Endothelial cell of umbilical vein (primary cell): ENCODE measurements around the gene CTDSPL. TPM values are rescaled to one million over a fixed set of nuclear protein-coding genes. Genes with fewer than 3 reads are reported as not detected.

Experiments
- BruUV-seq: library from RNA; stranded (reverse); fragments of 400-500 nt; replicated peaks from 2 replicates; lab custom pipeline; 2021; lab: Mats Ljungman, UMichigan
- CTCF ChIA-PET: fragments of 300-600, 350-600 bp; sonication (Branson Sonifier 250); formaldehyde crosslinking; loops from one replicate; lab custom pipeline; 2021; ENCODE audit warnings: antibody characterized with exemption, inconsistent platforms; lab: Charles Lee
- POLR2A ChIA-PET: fragments of 300-600, 350-600 bp; sonication (Branson Sonifier 250); formaldehyde crosslinking; loops from one replicate; lab custom pipeline; 2021; ENCODE audit warnings: antibody characterized with exemption, inconsistent platforms; lab: Charles Lee
- DNase-seq: peaks from one replicate; pipeline ENCODE4 v3.0.0-alpha.2; 2011; ENCODE audit warnings: low read depth, low spot score
- FAIRE-seq: peaks from 2 replicates; lab custom pipeline; 2011; peaks lifted over from hg19 to GRCh38; lab: Jason Lieb, UNC
- H2AFZ ChIP-seq: 2 replicates; pipeline ENCODE4 v1.6.0; 2012; ENCODE audit warnings: low read depth, low read length, control low read depth, inconsistent platforms
- H3K27ac ChIP-seq: 2 replicates; pipeline ENCODE4 v1.5.1; 2011; ENCODE audit warnings: low read depth, mild to moderate bottlenecking, control low read depth, low read length, moderate library complexity; ENCODE audit not compliant: insufficient read depth
- H3K27me3 ChIP-seq, 2 experiments: 2 replicates each; pipeline versions ENCODE4 v1.6.0 to v1.6.1; 2011; ENCODE audit warnings: low read length in 2 of 2, mixed read lengths in 1 of 2; ENCODE audit not compliant: control insufficient read depth in 2 of 2, insufficient read depth in 2 of 2
- H3K36me3 ChIP-seq, 2 experiments: 2 replicates in 1 of 2; 3 replicates in 1 of 2; pipeline ENCODE4 v1.5.1; 2011; ENCODE audit warnings: low read length in 2 of 2, mild to moderate bottlenecking in 1 of 2, moderate library complexity in 1 of 2; ENCODE audit not compliant: control insufficient read depth in 2 of 2, insufficient read depth in 2 of 2; ENCODE audit errors: extremely low read depth in 1 of 2
- H3K4me1 ChIP-seq: 3 replicates; pipeline ENCODE4 v1.5.1; 2011; ENCODE audit warnings: mild to moderate bottlenecking, low read length; ENCODE audit not compliant: control insufficient read depth, insufficient read depth; ENCODE audit errors: extremely low read depth
- H3K4me2 ChIP-seq: 2 replicates; pipeline ENCODE4 v1.6.1; 2011; ENCODE audit warnings: low read length, control low read depth, mixed read lengths; ENCODE audit not compliant: insufficient read depth
- H3K4me3 ChIP-seq, 3 experiments: fragments of 200-600 bp in 1 of 3; sonication (generic), shearing (Covaris generic) in 1 of 3; replicated peaks in 1 of 3; 2 replicates each; pipeline ENCODE4 v1.5.1; 2011 to 2016; ENCODE audit warnings: control low read depth in 3 of 3, low read length in 3 of 3, mild to moderate bottlenecking in 2 of 3, inconsistent platforms in 1 of 3, low read depth in 1 of 3, moderate library complexity in 1 of 3; ENCODE audit not compliant: insufficient read depth in 1 of 3
- H3K79me2 ChIP-seq: 2 replicates; pipeline ENCODE4 v1.6.0; 2012; ENCODE audit warnings: low read length, inconsistent platforms; ENCODE audit not compliant: control insufficient read depth, insufficient read depth
- H3K9ac ChIP-seq: replicated peaks from 2 replicates; pipeline ENCODE3; 2011; ENCODE audit warnings: low read length, control low read depth; ENCODE audit not compliant: insufficient read depth; ENCODE audit errors: extremely low read depth
- H3K9me1 ChIP-seq: replicated peaks from 3 replicates; pipeline ENCODE4 v1.6.0; 2011; ENCODE audit warnings: mild to moderate bottlenecking, low read length; ENCODE audit not compliant: control insufficient read depth, insufficient read depth; ENCODE audit errors: extremely low read depth
- H3K9me3 ChIP-seq: replicated peaks from 2 replicates; pipeline ENCODE4 v1.5.1; 2012; ENCODE audit warnings: low read length, inconsistent platforms; ENCODE audit not compliant: control insufficient read depth, insufficient read depth
- H4K20me1 ChIP-seq: replicated peaks from 2 replicates; pipeline ENCODE3; 2011; ENCODE audit warnings: mild to moderate bottlenecking, low read length; ENCODE audit not compliant: control insufficient read depth, insufficient read depth; ENCODE audit errors: extremely low read depth
- EZH2 ChIP-seq: IDR thresholded peaks from 2 replicates; pipeline ENCODE4 v1.6.1; 2012; ENCODE audit warnings: borderline replicate concordance, low read depth, mild to moderate bottlenecking, moderate library complexity, low read length, inconsistent platforms; ENCODE audit not compliant: severe bottlenecking
- FOS ChIP-seq: IDR thresholded peaks from 2 replicates; pipeline ENCODE4 v1.6.1; 2011; ENCODE audit warnings: mild to moderate bottlenecking, low read length, moderate library complexity, borderline replicate concordance; ENCODE audit not compliant: insufficient read depth
- GATA2 ChIP-seq: IDR thresholded peaks from 2 replicates; pipeline ENCODE4 v1.7.0; 2011; ENCODE audit warnings: low read depth, mild to moderate bottlenecking, moderate library complexity, mixed read lengths, low read length; ENCODE audit not compliant: insufficient read length, insufficient read depth
- JUN ChIP-seq: IDR thresholded peaks from 2 replicates; pipeline ENCODE4 v1.6.1; 2011; ENCODE audit warnings: borderline replicate concordance, low read depth; ENCODE audit not compliant: insufficient read length, insufficient read depth
- MAX ChIP-seq: IDR thresholded peaks from 2 replicates; pipeline ENCODE4 v1.6.1; 2011; ENCODE audit not compliant: insufficient read depth, insufficient read length
- MYC ChIP-seq: IDR thresholded peaks from one replicate; pipeline ENCODE4 v1.6.1; 2011; ENCODE audit warnings: mild to moderate bottlenecking, low read depth, low read length
- POLR2A ChIP-seq: IDR thresholded peaks from 2 replicates; pipeline ENCODE4 v1.6.1; 2012; ENCODE audit warnings: low read depth, mild to moderate bottlenecking, control low read depth, low read length
- POLR2AphosphoS5 ChIP-seq: IDR thresholded peaks from 2 replicates; pipeline ENCODE4 v1.6.1; 2012; ENCODE audit warnings: low read depth, mild to moderate bottlenecking, control low read depth, low read length, moderate library complexity; ENCODE audit not compliant: insufficient read depth
- dilution Hi-C: fragments of 300-500 bp; cut with MboI; formaldehyde crosslinking; loops from one replicate; pipeline ENCODE4 v1.15.0; 2019; ENCODE audit warnings: low sequenced_read_pairs; ENCODE audit not compliant: extremely low pct_ligation_motif_present
- intact Hi-C: fragments of 100-400 bp; cut with micrococcal nuclease; formaldehyde crosslinking; loops from one replicate; pipeline ENCODE4 v1.10.0; 2022
- polyA plus RNA-seq, 4 experiments: library from polyadenylated mRNA; depleted of rRNA in 3 of 4; stranded (reverse) in 3 of 4; unstranded in 1 of 4; fragments of >200 nt; gene quantifications; 2 replicates each; pipeline versions ENCODE4 v1.2.1 to v1.2.3, GENCODE V29; 2011 to 2012; ENCODE audit warnings: missing spikeins in 1 of 4
- total RNA-seq: library from RNA; stranded (reverse); gene quantifications from 2 replicates; pipeline ENCODE4 v1.2.3, GENCODE V29; 2021
- TF ChIP-seq, protein P1 (sequence below), 2 donors: IDR thresholded peaks; 1 replicate in 1 of 2; 2 replicates in 1 of 2; pipeline ENCODE4 v1.5.1; 2011; ENCODE audit warnings: low read length in 2 of 2, mild to moderate bottlenecking in 2 of 2, moderate library complexity in 2 of 2, control low read depth in 1 of 2, inconsistent platforms in 1 of 2, low read depth in 1 of 2; ENCODE audit not compliant: insufficient read depth in 1 of 2; ENCODE audit errors: extremely low read depth in 1 of 2

Gene CTDSPL
- total and polyA plus RNA-seq, 2 donors (not counting 3 experiments of a cell fraction or from before 2014, with no cell fraction given): 30.1 to 43.2 TPM

- dilution Hi-C loops: no loop called here
- BruUV-seq: no TSS peak
- CTCF ChIA-PET: interaction anchor here (1.2 to 2.1 kb wide), 2 partner anchors 17 to 46 kb away, joined by 4 to 6 read pairs; no protein-coding TSS in a partner anchor
Measured at GRCh38 chr3:38021196-38021595, 159.5 kb downstream of the CTDSPL start.

More at GRCh38 chr3:38021196-38021595, 159.5 kb downstream of the CTDSPL start:
- H3K4me1 ChIP-seq: peaks cover 10% of the 10 kb centered on the region
- intact Hi-C loops: no loop called here
- POLR2A ChIA-PET: no interaction called here
- H3K79me2 ChIP-seq: no peaks in the 10 kb centered on the region
- H3K4me2 ChIP-seq: no peak overlapping the region
- H3K9ac ChIP-seq: no peak overlapping the region
- no peak overlapping the region for H3K27ac ChIP-seq
- no peaks in the 10 kb centered on the region for H3K9me3 ChIP-seq
- H3K4me3 ChIP-seq: no peak overlapping the region
- TF ChIP-seq EZH2 (no peak), FOS (no peak), JUN (no peak), GATA2 (no peak), MYC (no peak), POLR2AphosphoS5 (no peak), POLR2A (no peak), MAX (no peak)
- TF ChIP-seq, protein P1, sequence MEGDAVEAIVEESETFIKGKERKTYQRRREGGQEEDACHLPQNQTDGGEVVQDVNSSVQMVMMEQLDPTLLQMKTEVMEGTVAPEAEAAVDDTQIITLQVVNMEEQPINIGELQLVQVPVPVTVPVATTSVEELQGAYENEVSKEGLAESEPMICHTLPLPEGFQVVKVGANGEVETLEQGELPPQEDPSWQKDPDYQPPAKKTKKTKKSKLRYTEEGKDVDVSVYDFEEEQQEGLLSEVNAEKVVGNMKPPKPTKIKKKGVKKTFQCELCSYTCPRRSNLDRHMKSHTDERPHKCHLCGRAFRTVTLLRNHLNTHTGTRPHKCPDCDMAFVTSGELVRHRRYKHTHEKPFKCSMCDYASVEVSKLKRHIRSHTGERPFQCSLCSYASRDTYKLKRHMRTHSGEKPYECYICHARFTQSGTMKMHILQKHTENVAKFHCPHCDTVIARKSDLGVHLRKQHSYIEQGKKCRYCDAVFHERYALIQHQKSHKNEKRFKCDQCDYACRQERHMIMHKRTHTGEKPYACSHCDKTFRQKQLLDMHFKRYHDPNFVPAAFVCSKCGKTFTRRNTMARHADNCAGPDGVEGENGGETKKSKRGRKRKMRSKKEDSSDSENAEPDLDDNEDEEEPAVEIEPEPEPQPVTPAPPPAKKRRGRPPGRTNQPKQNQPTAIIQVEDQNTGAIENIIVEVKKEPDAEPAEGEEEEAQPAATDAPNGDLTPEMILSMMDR (IDR thresholded peaks at IDR 0.05; ENCODE audit: extremely low read depth in 1 of 2, insufficient read depth in 1 of 2, low read depth in 1 of 2, low read length in 2 of 2): no peak
- no peaks in the 10 kb centered on the region for H3K27me3 ChIP-seq
- FAIRE-seq (no peak), DNase-seq (no peak)
- H3K36me3 ChIP-seq: peaks cover 0 to 4% of the 10 kb centered on the region in 2 experiments
- no peaks in the 10 kb centered on the region for H3K9me1 ChIP-seq
- H2AFZ ChIP-seq: no peak overlapping the region
- H4K20me1 ChIP-seq: no peaks in the 10 kb centered on the region
